ENCODE results near the gene TIFAB.
"Not testable (repeated sequence)": the region's sequence is repeated elsewhere in the genome, so short reads cannot be mapped to it uniquely, and the experiment has no call there.

The TIFAB gene
- 0 reads per million in 2 experiments for total RNA-seq

DNA sequence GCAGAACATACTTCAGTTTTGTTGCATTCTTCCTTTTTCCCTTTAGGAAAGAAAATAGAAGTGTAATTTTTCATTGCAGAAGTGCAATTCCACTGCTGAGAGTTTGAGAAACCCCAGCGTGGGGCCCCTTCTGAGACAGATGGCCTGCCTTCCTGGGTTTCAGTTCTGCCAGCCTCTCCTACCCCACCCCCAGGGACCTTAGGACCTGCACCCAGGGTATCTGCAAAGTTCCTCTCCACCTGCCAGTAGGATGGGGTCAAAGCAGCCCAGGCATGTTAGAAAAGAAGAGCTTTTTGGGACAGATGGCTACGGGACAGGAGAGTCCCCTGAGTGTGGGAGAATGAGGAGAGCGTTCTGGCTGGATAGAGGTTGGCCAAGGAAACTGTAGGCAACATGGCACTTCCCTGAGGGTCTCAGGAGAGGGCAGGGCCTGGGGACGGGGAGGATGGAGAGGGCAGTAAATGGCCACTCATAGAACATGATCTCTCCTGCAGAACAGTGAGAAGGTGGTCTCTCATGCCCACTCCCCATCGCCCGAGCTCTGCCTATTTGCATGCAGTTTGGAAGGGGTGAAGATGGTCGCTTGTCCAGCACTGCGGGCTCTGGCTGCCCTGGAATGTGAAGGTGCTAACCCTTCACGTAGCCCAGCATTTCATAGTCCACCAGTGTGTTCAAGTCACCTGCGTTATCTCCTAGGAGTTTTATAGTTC lies at the start of gene TIFAB:
Gene TIFAB (minus strand): TSS at position 31 of the 710 bp plus-strand sequence. CDS start 2,412 bp downstream, outside the sequence.
- DNase-seq (ENCODE audit: low read depth), result no peak

DNA sequence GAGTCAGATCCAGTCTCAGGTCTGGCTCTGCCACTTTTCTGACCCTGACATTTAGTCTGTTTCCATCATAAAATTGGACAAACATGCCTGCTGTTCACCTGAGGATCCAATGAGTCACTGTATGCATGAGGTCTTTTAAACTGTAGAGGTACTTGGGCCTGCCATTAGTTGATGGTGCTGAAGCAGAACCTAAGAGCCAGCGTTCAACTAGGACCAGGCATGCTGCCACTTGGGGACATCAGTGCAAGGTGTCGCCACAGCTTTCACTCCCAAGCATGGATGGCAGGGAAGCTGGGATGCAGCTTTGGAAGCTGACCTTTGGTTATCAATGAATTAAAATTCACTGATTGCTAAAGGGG lies 46.5 kb upstream of the TIFAB start:
- no peak for DNase-seq (ENCODE audit: low read depth)

- DNase-seq (ENCODE audit: low read depth), result no peak
These were observed 46.0 kb upstream of the TIFAB start for GRCh38 chr5:135497971-135498636.

- not testable (repeated sequence) for DNase-seq (ENCODE audit: low read depth)
These were observed 43.4 kb upstream of the TIFAB start for GRCh38 chr5:135495531-135495930.

DNA sequence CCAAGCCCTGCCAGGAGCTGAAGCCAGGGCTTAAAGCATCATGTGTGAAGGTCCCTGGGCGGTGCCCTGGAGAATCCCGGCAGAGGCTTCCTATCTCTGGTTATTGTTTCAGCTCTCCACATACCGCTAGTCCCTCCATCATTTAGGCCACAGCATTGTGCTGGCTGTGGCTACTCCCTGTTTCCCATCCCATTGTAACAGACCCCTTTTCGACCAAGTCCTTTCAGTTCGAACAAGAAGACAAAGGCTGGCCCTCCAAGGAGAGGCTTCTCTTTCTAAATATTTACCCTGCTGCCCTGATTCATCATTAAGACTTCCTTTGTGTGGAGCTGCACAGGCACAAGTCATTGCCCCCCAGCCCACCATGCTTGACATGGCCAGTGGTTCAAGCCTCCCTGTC lies 42.0 kb upstream of the TIFAB start:
- no peak for DNase-seq (ENCODE audit: low read depth)

DNA sequence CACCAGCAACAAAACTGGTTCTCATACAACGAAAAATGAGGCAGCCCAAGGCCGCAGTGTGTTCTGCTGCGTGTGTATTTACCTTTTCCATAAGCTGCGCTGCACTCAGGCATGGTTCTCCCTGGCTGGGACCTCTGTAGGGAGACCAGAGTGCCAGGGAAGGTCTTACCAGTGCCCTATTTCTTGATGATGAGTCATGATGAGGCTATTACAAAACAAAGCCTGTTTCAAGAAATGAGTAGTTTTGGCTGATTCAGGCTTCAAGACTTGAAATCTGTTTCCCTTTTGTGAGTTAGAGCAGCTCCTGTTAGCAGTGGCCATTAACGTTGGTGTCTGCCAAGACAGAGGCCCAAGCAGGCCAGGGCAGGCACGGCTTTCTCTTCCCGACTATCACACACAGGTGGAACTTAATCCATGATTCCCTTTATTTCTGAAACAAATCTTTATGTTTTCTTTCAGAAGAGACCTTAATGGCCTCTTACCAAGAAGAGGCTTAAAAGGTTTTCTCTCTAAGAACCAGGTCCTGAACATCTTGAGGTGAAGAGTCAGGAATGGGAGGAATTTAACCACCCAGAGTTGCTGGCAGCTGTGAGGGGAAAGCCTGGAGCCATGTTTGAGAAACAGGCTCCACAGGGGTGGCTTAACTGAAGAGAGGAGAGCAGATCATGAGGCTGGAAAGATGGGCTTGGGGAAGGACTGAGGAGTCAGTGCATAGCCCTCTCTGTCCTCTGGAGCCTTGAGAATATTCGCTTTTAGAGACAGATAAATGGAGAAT lies 41.4 kb upstream of the TIFAB start:
- no peak for DNase-seq (ENCODE audit: low read depth)

DNA sequence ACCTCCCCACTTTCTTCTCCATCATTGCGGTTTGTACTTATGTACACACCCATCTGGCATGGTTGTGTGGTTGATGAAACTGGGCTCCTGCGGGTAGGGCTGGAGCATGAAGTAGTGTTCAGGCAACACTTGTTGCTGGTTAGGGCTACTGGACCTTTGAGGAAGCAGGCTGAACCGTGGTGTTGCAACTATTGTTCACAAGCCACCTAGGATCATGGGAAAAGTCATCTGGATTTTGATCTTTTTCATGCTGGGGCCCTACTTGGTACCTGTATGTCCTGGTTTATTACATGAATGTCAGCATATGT lies 40.1 kb upstream of the TIFAB start:
- DNase-seq (ENCODE audit: low read depth), result no peak

DNA sequence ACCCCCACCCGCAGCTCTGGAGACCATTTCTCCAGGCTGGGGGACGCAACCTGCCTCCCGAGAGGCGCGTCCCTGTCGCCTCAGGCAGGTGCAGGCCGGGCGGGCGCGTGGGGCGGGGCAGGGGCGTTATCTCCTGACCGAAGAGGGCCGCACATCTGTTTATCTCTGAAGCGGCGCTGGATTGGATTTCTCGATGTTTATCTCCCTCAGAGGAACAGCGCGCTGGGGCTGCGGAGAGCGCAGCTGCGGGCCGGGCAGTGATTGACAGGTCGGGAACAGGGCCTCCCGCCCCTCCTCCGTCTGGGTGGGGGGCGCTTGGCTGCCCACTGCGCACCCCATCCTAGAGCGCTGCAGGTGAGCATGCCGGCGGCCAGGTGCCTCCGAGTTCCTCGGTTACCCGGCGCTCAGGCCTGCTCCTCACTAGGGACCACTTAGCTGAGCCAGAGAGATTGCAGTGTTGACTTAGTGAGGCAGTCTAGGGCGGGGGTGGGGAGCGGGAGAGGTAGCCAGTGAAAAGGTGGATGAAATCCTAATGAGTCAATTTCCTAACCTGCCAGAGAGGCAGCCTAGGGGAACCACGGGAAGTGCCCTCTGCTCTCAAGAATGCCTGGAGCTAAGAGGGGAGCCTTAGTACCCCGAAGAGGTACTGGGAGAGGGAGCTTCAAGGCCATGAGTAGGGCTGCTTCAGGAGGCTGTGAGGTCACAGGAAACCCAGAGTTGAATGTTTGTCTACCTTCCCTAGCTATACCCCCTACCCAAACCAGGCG lies 39.6 kb upstream of the TIFAB start:
- no peak for DNase-seq (ENCODE audit: low read depth)

- no peak for DNase-seq (ENCODE audit: low read depth)
These were observed 38.9 kb upstream of the TIFAB start for GRCh38 chr5:135491038-135491551.

GRCh38 chr5:135490245-135491037 lies 38.3 kb upstream of the TIFAB start:
- DNase-seq (ENCODE audit: low read depth), result no peak

DNA sequence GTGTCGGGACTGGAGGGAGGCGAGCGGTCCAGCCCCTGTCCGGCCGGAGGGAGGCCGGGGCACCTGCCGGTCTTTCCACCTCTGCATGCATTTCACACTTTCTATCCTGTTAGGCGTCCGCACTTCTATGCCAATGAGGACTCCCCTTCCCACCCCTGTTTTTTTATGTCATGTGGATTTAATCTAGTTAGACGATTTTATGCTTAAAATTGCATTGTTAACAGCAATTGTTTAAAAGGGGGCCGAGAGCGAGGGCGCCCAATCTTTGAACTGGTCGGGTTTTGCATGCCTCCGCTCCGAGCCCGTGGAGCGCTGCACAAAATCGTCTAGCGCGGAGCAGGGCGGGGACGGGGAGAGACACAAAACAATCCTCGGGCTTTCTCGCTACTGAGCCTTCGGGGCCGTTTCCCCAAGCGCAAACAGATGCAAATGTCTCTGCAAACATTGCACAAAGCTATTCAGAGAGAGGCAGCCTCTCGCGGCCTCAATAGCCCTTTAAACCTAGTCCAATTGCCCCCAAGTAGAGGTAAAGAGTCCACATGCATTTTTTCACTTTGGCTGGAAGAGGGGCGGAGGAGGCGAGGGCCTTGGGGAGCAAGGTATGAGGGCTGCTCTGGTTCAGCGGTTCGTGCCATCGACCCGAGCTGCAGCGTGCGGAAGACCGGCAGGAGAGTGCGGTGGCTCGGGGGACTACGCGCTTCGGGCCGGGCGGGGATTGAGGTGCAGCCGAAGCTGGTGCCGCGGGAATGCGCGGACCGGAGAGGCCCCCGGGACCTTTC lies 37.5 kb upstream of the TIFAB start:
- DNase-seq (ENCODE audit: low read depth), result no peak

DNA sequence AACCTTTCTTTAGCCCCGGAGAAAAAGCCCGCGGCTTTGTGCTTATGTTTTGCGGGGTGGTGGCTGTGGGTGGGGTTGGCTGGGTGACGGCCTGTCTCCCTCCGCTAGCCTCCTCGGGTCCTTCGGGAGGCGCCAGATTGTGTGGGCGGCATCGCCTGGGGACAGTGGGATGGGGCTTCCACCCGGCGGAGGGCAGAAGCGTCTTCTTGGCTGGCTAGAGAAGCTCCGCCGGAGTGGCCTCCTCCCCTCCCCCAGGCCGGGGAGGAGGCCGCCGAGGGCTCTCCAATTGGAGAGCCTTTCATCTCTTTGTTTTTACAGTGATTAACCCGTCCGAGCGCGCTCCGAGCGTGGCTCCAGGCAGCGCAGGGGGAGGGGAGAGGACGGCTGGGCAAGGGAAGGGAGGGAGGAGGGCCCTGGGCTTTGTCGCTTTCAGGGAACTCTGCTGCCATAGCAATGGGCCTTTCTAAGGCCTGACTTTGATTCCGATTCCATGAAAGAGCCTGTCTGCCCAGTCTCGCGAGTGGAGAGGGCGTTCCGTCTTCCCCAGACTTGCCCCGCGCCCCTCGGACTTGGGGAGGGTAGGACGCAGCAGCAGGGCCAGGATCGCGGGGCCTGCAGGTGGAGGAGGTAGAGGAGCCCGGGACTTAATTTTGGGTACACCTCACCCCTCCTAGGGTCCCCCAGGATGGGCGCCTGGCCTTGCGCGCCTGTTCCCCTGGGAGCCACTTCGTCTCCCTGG lies 36.7 kb upstream of the TIFAB start:
- DNase-seq (ENCODE audit: low read depth), result no peak

DNA sequence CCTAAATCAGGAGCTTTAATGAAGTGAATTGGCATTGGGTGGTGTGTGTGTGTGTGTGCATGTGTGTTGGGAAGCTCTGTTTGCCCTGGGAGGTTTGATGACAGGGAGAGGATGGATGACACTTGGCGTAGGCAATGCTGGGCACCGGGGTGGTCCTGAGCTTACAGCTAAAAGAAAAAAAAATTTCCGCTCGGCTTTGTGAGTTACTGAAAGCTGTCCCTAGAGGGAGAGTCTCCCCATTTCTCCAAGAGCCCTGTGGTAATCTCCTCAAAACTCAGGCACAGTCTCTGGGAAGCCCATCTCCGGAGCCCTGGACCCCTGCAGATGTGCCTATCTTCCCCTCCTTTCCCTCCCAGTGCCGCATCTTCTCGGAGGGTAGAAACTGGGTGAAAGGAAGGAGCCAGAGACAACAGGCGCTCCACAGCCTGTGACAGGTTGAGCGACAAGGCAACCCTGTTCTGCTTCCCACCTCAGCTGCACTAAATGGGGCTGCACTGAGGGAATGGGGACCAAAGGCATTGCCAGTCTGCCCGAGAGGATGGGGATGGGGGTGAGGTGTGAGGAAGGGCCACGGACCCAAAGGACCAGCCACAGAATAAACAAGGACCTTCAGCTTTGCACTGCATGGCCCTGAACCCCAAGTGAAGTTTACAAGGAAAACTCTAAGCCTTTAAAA lies 35.8 kb upstream of the TIFAB start:
- no peak for DNase-seq (ENCODE audit: low read depth)

GRCh38 chr5:135487037-135487395 lies 34.9 kb upstream of the TIFAB start:
- no peak for DNase-seq (ENCODE audit: low read depth)

- DNase-seq (ENCODE audit: low read depth), result no peak
These were observed 34.2 kb upstream of the TIFAB start for GRCh38 chr5:135486131-135487036.

DNA sequence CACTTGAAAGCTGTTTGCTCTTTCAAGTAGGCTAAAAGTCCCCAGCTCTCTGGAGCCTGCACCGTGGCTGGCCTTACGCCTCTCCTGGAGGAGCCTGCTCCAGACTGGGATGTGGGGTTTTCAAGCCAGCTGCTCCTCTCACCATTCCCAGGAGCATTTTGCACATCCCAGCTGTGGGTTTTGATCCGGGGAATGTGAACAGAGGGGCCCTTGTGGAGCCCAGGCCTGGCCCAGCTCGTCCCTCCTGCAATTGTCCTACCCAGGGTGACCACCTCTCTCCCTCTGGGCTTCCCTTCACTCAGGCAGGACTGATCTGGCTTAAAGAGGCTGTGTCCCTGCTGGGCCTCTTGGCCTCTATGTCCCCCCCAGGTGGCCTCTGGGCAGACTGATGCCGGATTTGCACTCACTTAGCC lies 32.5 kb upstream of the TIFAB start:
- no peak for DNase-seq (ENCODE audit: low read depth)

GRCh38 chr5:135483254-135483653 lies 31.1 kb upstream of the TIFAB start:
- no peak for DNase-seq (ENCODE audit: low read depth)

DNA sequence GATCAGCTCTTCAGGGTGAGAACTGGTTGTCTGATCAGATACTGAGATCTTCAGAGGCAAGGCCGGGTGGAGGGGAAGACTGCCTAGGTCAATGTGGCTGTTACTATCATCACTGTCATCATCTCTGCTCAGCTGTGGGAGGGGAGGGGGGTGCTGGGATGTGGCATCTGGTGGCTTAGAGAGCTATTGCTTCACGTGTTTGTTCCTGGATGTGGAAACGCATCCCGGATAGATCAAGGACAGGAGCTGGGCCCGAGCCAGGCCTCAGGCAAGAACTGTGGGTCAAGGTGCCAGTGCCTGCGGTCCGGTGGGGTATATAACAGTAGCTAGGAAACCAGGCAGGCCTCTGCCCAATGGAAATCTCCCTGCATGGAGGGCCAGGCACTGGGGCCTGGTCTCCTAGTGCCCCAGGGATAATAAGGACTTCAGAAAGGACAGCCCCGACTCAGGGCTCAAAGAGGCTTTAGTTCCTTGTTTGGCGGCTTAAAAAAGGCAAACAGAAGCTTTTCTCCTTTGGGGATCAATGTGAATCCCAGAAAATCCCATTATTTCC lies 30.3 kb upstream of the TIFAB start:
- no peak for DNase-seq (ENCODE audit: low read depth)

Measured in T follicular helper cell (primary cell).